PC-9 (cell line): ENCODE results near the gene IKZF5. TPM values are rescaled to one million over a fixed set of nuclear protein-coding genes. Genes with fewer than 3 reads are reported as not detected.

Experiments
- BruUV-seq: library from RNA; stranded (reverse); fragments of 400-500 nt; replicated peaks from 2 replicates; lab custom pipeline; 2021; lab: Mats Ljungman, UMichigan
- CTCF ChIA-PET: fragments of 300-600 bp; sonication (Branson Sonifier 250); formaldehyde crosslinking; loops from one replicate; lab custom pipeline; 2022; ENCODE audit warnings: antibody characterized with exemption; lab: Charles Lee
- POLR2A ChIA-PET: fragments of 300-600 bp; sonication (Branson Sonifier 250); formaldehyde crosslinking; loops from one replicate; lab custom pipeline; 2022; ENCODE audit warnings: antibody characterized with exemption; ENCODE audit not compliant: unreplicated experiment; lab: Charles Lee
- DNase-seq, 2 experiments: peaks; one replicate each; pipeline versions ENCODE4 v3.0.0 to v3.0.0-alpha.2; 2015 to 2022; ENCODE audit warnings: mixed read lengths in 1 of 2
- H2AFZ ChIP-seq: fragments of 200-600 bp; sonication (generic); 2 replicates; pipeline ENCODE4 v1.8.1; 2017; ENCODE audit warnings: antibody characterized with exemption
- H3F3A ChIP-seq: fragments of 200-600 bp; sonication (generic); 2 replicates; pipeline ENCODE4 v1.8.1; 2017; ENCODE audit warnings: antibody characterized with exemption, mild to moderate bottlenecking, low read depth; ENCODE audit not compliant: insufficient read depth
- H3K27ac ChIP-seq: fragments of 200-600 bp; sonication (generic); 2 replicates; pipeline ENCODE4 v1.6.1; 2016; ENCODE audit warnings: mixed run types
- H3K27me3 ChIP-seq: fragments of 200-600 bp; sonication (generic); 2 replicates; pipeline ENCODE4 v1.6.1; 2016; ENCODE audit warnings: low read depth, mixed run types; ENCODE audit not compliant: insufficient read depth
- H3K36me3 ChIP-seq: fragments of 200-600 bp; sonication (generic); 2 replicates; pipeline ENCODE4 v1.6.1; 2016; ENCODE audit warnings: low read depth, mixed run types
- H3K4me1 ChIP-seq: fragments of 200-600 bp; sonication (generic); replicated peaks from 2 replicates; pipeline ENCODE4 v1.6.1; 2016; ENCODE audit warnings: mixed run types; ENCODE audit not compliant: insufficient read depth
- H3K4me2 ChIP-seq: fragments of 200-600 bp; sonication (generic); 2 replicates; pipeline ENCODE4 v1.6.1; 2017; ENCODE audit warnings: mixed run types
- H3K4me3 ChIP-seq: fragments of 200-600 bp; sonication (generic); 2 replicates; pipeline ENCODE4 v1.6.1; 2016; ENCODE audit warnings: mixed run types
- H3K79me2 ChIP-seq: fragments of 200-600 bp; sonication (generic); 2 replicates; pipeline ENCODE4 v1.6.1; 2017; ENCODE audit warnings: low read depth, mixed run types
- H3K9me2 ChIP-seq: fragments of 200-600 bp; sonication (generic); 2 replicates; pipeline ENCODE4 v1.8.1; 2017; ENCODE audit warnings: mild to moderate bottlenecking; ENCODE audit not compliant: insufficient read depth
- H3K9me3 ChIP-seq: fragments of 200-600 bp; sonication (generic); 2 replicates; pipeline ENCODE4 v1.8.1; 2016; ENCODE audit warnings: low read depth; ENCODE audit not compliant: insufficient read depth
- H4K20me1 ChIP-seq: fragments of 200-600 bp; sonication (generic); 2 replicates; pipeline ENCODE4 v1.8.1; 2017; ENCODE audit not compliant: insufficient read depth
- CTCF ChIP-seq: fragments of 200-600 bp; sonication (generic); conservative IDR thresholded peaks from 2 replicates; pipeline ENCODE4 v1.6.1; 2017; ENCODE audit warnings: mixed run types, antibody characterized with exemption, mild to moderate bottlenecking, moderate library complexity
- EZH2 ChIP-seq: fragments of 200-600 bp; sonication (generic); IDR thresholded peaks from 2 replicates; pipeline ENCODE4 v1.8.0; 2017; ENCODE audit warnings: antibody characterized with exemption, low read depth
- intact Hi-C: fragments of 100-400 bp; cut with micrococcal nuclease; formaldehyde crosslinking; loops from one replicate; pipeline ENCODE4 v1.10.0; 2022; ENCODE audit not compliant: unreplicated experiment
- total RNA-seq: library from RNA; stranded (reverse); gene quantifications from 2 replicates; pipeline ENCODE4 v1.2.3, GENCODE V29; 2021

IKZF5 gene
- total RNA-seq, 1 experiment from 2014 or later: 7.1 TPM

GRCh38 chr10:123035467-123036086 lies 27.0 kb upstream of the IKZF5 start:
- H3F3A ChIP-seq: no peaks in the 10 kb centered on the region
- H3K36me3 ChIP-seq: no peaks in the 10 kb centered on the region
- H3K9me2 ChIP-seq: no peaks in the 10 kb centered on the region
- no TSS peak for BruUV-seq
- H3K4me3 ChIP-seq: no peak overlapping the region
- H3K4me2 ChIP-seq: no peak overlapping the region
- no peaks in the 10 kb centered on the region for H3K79me2 ChIP-seq
- POLR2A ChIA-PET: no interaction called here
- H3K27me3 ChIP-seq: no peaks in the 10 kb centered on the region
- H3K27ac ChIP-seq: no peak overlapping the region
- DNase-seq: no peak
- H3K9me3 ChIP-seq: no peaks in the 10 kb centered on the region
- no peak overlapping the region for H2AFZ ChIP-seq
- no peaks in the 10 kb centered on the region for H4K20me1 ChIP-seq
- intact Hi-C loops: no loop called here
- TF ChIP-seq EZH2 (no peak), CTCF (no peak)
- CTCF ChIA-PET: no interaction called here
- no peaks in the 10 kb centered on the region for H3K4me1 ChIP-seq

- H2AFZ ChIP-seq: no peak overlapping the region
- POLR2A ChIA-PET: no interaction called here
- H3K9me3 ChIP-seq: no peaks in the 10 kb centered on the region
- H3K4me2 ChIP-seq: no peak overlapping the region
- intact Hi-C loops: no loop called here
- no peak overlapping the region for H3K4me3 ChIP-seq
- H3K27me3 ChIP-seq: no peaks in the 10 kb centered on the region
- no peaks in the 10 kb centered on the region for H3K4me1 ChIP-seq
- no TSS peak for BruUV-seq
- H3K79me2 ChIP-seq: no peaks in the 10 kb centered on the region
- no peak overlapping the region for H3K27ac ChIP-seq
- no peak for DNase-seq
- TF ChIP-seq CTCF (no peak), EZH2 (no peak)
- no peaks in the 10 kb centered on the region for H4K20me1 ChIP-seq
- CTCF ChIA-PET: interaction anchor here (0.6 kb wide), 1 partner anchor 10 kb away, joined by 3 read pairs; no protein-coding TSS in a partner anchor
- no peaks in the 10 kb centered on the region for H3K9me2 ChIP-seq
- H3F3A ChIP-seq: no peaks in the 10 kb centered on the region
- no peaks in the 10 kb centered on the region for H3K36me3 ChIP-seq
Observed at GRCh38 chr10:123034332-123034731, 25.7 kb upstream of the IKZF5 start.

GRCh38 chr10:123031124-123031523 lies 22.5 kb upstream of the IKZF5 start:
- BruUV-seq: no TSS peak
- Histone ChIP-seq H3K27me3 (no peaks in the 10 kb centered on the region), H3K4me1 (no peaks in the 10 kb centered on the region), H3K79me2 (no peaks in the 10 kb centered on the region), H3K9me2 (no peaks in the 10 kb centered on the region), H3K4me3 (no peak overlapping the region), H3K9me3 (no peaks in the 10 kb centered on the region), H2AFZ (no peak overlapping the region), H3K4me2 (no peak overlapping the region), H3F3A (no peaks in the 10 kb centered on the region), H3K36me3 (no peaks in the 10 kb centered on the region), H3K27ac (no peak overlapping the region), H4K20me1 (no peaks in the 10 kb centered on the region)
- intact Hi-C loops: no loop called here
- ChIA-PET POLR2A (no interaction called here), CTCF (no interaction called here)
- DNase-seq: no peak
- TF ChIP-seq CTCF (no peak), EZH2 (no peak)
